Large intestine (tissue), 12 donors: ENCODE results near the gene TMEM258. TPM values are rescaled to one million over a fixed set of nuclear protein-coding genes. Genes with fewer than 3 reads are reported as not detected.

Experiments used
- DNase-seq, 2 donors: peaks; one replicate each; pipeline versions ENCODE4 v3.0.0 to v3.0.0-alpha.2; 2013
- H3K27ac ChIP-seq: one replicate; pipeline ENCODE4 v1.5.1; 2013; ENCODE audit warnings: low read length
- H3K27me3 ChIP-seq: 2 replicates; pipeline ENCODE4 v1.6.1; 2013; ENCODE audit warnings: low read length; ENCODE audit not compliant: control insufficient read depth, insufficient read depth
- H3K36me3 ChIP-seq: 2 replicates; pipeline ENCODE4 v1.6.1; 2013; ENCODE audit warnings: low read length; ENCODE audit not compliant: control insufficient read depth, insufficient read depth
- H3K4me1 ChIP-seq: one replicate; pipeline ENCODE4 v1.6.1; 2013; ENCODE audit warnings: low read length; ENCODE audit not compliant: control insufficient read depth, insufficient read depth
- H3K4me3 ChIP-seq: one replicate; pipeline ENCODE4 v1.5.1; 2013; ENCODE audit warnings: low read length
- H3K9me3 ChIP-seq: one replicate; pipeline ENCODE4 v1.6.1; 2013; ENCODE audit warnings: mild to moderate bottlenecking, low read depth, low read length, moderate library complexity; ENCODE audit not compliant: control insufficient read depth
- WGBS: methylation state at CpG from one replicate; pipeline ENCODE4 v1.1.5; 2013; ENCODE audit warnings: low lambda C conversion rate; ENCODE audit not compliant: insufficient coverage; 5-methylcytosine and 5-hydroxymethylcytosine counted together
- long read RNA-seq, 11 donors: transcript quantifications; one replicate each; lab custom pipeline, GENCODE V29; 2026
- polyA plus RNA-seq: library from polyadenylated mRNA; unstranded; fragments of 120-200 nt; gene quantifications from one replicate; pipeline ENCODE4 v1.2.1, GENCODE V29; 2013

TMEM258 gene
- 189 TPM for polyA plus RNA-seq
- long read RNA-seq, donor 1, transcript TMEM258-204 (4 exons, 575 nt), result major isoform, 89 of 122 reads
- long read RNA-seq, donor 1, partial matches to known transcripts, result 33 of 122 reads
- long read RNA-seq, donor 1, other reads (novel, unspliced or antisense), result 0 of 122 reads
- long read RNA-seq, donor 2, transcript TMEM258-204 (4 exons, 575 nt), result major isoform, 154 of 228 reads
- long read RNA-seq, donor 2, partial matches to known transcripts, result 73 of 228 reads
- long read RNA-seq, donor 2, other reads (novel, unspliced or antisense), result 0 of 228 reads
- long read RNA-seq, donor 3, result 0 reads
- long read RNA-seq, donor 4, transcript TMEM258-204 (4 exons, 575 nt), result major isoform, 29 of 30 reads
- long read RNA-seq, donor 4, partial matches to known transcripts, result 0 of 30 reads
- long read RNA-seq, donor 4, other reads (novel, unspliced or antisense), result 0 of 30 reads
- long read RNA-seq, donor 5, transcript TMEM258-204 (4 exons, 575 nt), result major isoform, 103 of 126 reads
- long read RNA-seq, donor 5, partial matches to known transcripts, result 20 of 126 reads
- long read RNA-seq, donor 5, other reads (novel, unspliced or antisense), result 0 of 126 reads
- long read RNA-seq, donor 6, transcript TMEM258-204 (4 exons, 575 nt), result major isoform, 150 of 204 reads
- long read RNA-seq, donor 6, partial matches to known transcripts, result 51 of 204 reads
- long read RNA-seq, donor 6, other reads (novel, unspliced or antisense), result 0 of 204 reads
- long read RNA-seq, donor 7, transcript TMEM258-204 (4 exons, 575 nt), result major isoform, 99 of 166 reads
- long read RNA-seq, donor 7, partial matches to known transcripts, result 65 of 166 reads
- long read RNA-seq, donor 7, other reads (novel, unspliced or antisense), result 0 of 166 reads
- long read RNA-seq, donor 8, transcript TMEM258-204 (4 exons, 575 nt), result major isoform, 276 of 354 reads
- long read RNA-seq, donor 8, partial matches to known transcripts, result 73 of 354 reads
- long read RNA-seq, donor 8, other reads (novel, unspliced or antisense), result 0 of 354 reads
- long read RNA-seq, donor 9, transcript TMEM258-204 (4 exons, 575 nt), result major isoform, 227 of 318 reads
- long read RNA-seq, donor 9, partial matches to known transcripts, result 91 of 318 reads
- long read RNA-seq, donor 9, other reads (novel, unspliced or antisense), result 0 of 318 reads
- long read RNA-seq, donor 10, transcript TMEM258-204 (4 exons, 575 nt), result major isoform, 188 of 242 reads
- long read RNA-seq, donor 10, partial matches to known transcripts, result 53 of 242 reads
- long read RNA-seq, donor 10, other reads (novel, unspliced or antisense), result 0 of 242 reads
- long read RNA-seq, donor 11, transcript TMEM258-204 (4 exons, 575 nt), result major isoform, 148 of 181 reads
- long read RNA-seq, donor 11, partial matches to known transcripts, result 33 of 181 reads
- long read RNA-seq, donor 11, other reads (novel, unspliced or antisense), result 0 of 181 reads

DNA sequence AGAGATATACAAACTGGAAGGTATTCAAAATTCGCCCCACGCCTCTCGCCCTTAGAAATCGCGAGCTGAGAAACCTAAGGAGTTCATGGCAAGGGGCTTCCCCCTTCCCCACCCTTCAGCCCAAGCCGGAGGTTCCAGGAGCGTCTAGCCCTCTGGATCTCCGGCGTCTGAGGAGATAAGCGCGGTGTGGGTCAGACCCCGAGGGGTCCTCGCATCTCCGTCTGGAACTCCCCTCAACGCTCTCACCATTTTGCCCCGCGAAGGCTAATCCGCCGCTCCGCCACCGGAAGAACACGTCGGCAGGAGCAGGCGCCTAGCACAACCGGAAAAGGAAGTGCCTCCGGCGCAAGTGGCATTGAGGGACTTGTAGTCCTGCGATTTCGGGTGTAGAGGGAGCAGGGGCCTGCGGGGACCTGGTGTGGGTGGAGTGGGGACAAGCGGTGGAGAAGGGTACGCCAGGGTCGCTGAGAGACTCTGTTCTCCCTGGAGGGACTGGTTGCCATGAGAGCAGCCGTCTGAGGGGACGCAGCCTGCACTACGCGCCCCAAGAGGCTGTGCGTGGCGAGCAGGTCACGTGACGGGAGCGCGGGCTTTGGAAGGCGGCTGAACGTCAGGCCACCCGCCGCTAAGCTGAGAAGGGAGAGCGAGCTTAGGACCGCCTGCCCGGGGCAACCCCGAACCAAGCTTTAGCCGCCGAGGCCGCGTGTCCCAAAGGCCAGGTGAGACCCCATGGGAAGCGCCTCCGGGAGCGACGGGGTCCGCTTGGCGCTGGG is at the start of gene TMEM258, which contains the start of gene FEN1:
TMEM258 (minus strand) TSS at position 290 of the 773 bp plus-strand sequence; CDS start at position 249, 41 bp downstream.
FEN1 (plus strand) TSS at position 602 of the 773 bp plus-strand sequence. CDS start 2,451 bp downstream, outside the sequence.
- DNase-seq, result peak; percentile 86 to 98
- Histone ChIP-seq H3K36me3 (peaks cover 41% of the 10 kb centered on the region), H3K4me3 (peak within 1 kb of the TSS; percentile 91), H3K27me3 (no peaks in the 10 kb centered on the region), H3K9me3 (peaks cover 3% of the 10 kb centered on the region), H3K4me1 (peaks cover 12% of the 10 kb centered on the region), H3K27ac (peak within 1 kb of the TSS; percentile 91)
- WGBS, result no CpG with 5 or more reads among the region's 61 CpGs

DNA sequence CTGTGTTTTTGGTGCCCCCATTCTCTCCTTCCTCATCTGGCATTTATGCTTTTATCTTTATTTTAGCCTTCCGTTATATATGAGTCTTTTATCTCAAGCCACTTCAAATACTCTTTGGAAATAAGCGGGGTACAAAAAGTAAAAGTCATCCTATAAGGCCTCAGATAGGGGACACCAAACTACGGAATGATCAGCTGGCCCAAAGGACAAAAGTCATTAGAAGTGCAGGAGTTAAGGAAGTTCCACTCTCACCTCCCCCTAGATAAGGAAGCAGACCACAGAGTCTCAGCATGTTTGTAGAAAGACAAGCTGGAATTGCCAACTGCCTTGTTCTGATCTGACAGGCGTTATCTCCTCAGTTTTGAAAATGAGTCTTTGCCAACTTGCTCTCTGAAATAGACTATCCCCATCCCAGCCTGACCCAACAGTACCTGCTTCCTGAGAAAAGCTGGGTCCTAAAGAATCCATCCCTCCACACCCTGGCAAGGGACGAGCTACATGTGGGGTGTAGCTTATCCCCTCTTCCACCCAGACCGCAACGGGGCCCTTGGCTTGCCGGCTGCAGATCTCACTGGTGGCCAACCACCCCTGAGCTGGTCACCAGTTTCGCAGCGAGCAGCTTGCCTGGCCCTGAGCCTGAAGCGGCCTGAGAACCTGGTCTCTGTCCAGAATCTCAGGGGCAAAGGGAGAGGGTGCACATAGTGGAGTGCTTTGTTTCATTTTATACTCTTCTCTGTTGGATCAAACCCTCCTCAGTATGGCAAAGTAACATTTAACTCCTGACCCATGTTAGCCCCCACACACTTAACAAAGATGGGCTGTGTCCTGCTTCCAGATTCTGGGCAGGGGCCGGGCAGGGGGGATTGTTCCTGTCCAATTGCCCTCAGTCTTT is 49.5 kb upstream of the TMEM258 start:
- 42% methylated on average over 3 of the region's 12 CpGs for WGBS
- Histone ChIP-seq H3K4me3 (no peak overlapping the region), H3K27ac (no peak overlapping the region), H3K4me1 (no peaks in the 10 kb centered on the region), H3K27me3 (no peaks in the 10 kb centered on the region), H3K9me3 (no peaks in the 10 kb centered on the region), H3K36me3 (peaks cover 18% of the 10 kb centered on the region)
- DNase-seq, result no peak

DNA sequence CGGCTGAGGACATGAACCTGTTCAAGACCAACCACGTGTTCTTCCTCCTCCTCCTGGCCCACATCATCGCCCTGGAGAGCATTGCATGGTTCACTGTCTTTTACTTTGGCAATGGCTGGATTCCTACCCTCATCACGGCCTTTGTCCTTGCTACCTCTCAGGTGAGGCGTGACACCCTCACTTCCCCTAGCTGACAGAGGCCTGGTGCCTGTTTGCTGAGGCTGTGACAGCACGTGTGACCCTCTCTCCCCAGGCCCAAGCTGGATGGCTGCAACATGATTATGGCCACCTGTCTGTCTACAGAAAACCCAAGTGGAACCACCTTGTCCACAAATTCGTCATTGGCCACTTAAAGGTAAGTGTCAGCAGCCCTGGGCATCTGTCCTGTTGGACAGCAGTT is 48.0 kb upstream of the TMEM258 start:
- H3K36me3 ChIP-seq, result peaks cover 18% of the 10 kb centered on the region
- no peak overlapping the region for H3K4me3 ChIP-seq
- WGBS, result no CpG with 5 or more reads among the region's 7 CpGs
- DNase-seq, result no peak
- no peaks in the 10 kb centered on the region for H3K4me1 ChIP-seq
- no peak overlapping the region for H3K27ac ChIP-seq
- no peaks in the 10 kb centered on the region for H3K27me3 ChIP-seq
- no peaks in the 10 kb centered on the region for H3K9me3 ChIP-seq

DNA sequence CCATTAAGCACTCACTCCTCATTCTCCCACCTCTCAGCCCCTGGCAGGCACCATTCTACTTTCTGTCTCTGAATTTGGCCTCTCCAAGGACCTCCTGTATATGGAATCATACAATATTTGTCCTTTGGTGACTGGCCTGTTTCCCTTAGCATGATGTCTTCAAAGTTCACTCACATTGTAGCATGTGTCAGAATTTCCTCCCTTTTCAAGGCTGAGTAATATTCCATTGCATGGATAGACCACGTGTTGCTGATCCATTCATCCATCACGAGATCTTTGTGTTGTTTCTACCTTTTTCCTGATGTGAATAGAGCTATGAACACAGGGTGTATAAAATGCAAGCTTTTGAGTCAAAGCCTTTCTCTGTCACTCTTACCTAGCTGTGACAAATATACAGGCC is 47.3 kb upstream of the TMEM258 start:
- Histone ChIP-seq H3K9me3 (no peaks in the 10 kb centered on the region), H3K27me3 (no peaks in the 10 kb centered on the region), H3K4me1 (no peaks in the 10 kb centered on the region), H3K36me3 (peaks cover 16% of the 10 kb centered on the region), H3K27ac (no peak overlapping the region), H3K4me3 (no peak overlapping the region)
- WGBS, result no CpG with 5 or more reads among the region's 2 CpGs
- DNase-seq, result no peak

DNA sequence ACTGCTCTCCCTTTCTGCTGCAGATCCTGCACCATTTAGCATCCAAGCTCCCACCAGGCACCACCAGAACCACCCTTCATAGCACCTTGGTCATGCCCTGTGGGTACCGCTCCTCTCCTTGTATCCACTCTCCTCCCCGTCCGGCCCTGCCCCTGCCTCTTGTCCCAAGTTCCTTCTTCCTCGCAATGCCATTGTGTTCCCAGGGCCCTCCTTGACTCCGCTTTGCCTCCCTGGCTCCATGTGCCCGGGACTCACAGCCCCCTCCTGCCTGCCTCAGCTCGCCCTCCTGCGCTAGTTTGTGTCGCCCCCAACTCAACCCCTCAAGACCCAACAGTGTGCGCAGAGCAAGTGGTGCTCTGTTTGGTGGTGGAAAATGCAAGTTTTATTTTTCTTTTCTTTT is 46.5 kb upstream of the TMEM258 start:
- H3K27me3 ChIP-seq, result no peaks in the 10 kb centered on the region
- H3K4me1 ChIP-seq, result no peaks in the 10 kb centered on the region
- no peak overlapping the region for H3K4me3 ChIP-seq
- WGBS, result 80% methylated on average over 1 of the region's 10 CpGs
- DNase-seq, result no peak
- H3K9me3 ChIP-seq, result no peaks in the 10 kb centered on the region
- H3K27ac ChIP-seq, result no peak overlapping the region
- peaks cover 16% of the 10 kb centered on the region for H3K36me3 ChIP-seq

DNA sequence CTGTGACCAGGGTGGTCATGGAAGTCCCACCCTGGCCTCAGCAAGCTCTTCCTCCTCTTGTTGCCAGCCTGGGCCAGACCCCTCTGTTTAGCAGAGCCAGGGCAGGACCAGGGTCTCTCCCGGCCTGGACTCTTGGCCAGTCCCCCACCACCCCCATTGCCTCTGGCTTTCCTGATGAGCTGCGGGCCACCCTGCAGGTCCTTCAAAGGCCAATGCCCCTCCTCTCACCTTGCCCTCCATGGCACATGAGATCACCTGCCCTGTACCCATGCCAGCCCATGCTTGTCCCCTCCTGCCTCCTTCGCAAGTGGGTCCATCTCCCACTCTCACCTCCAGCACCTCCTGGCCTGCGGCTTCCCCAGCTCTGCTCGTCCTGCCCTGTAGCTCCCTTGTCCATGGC is 46.1 kb upstream of the TMEM258 start:
- no peak overlapping the region for H3K27ac ChIP-seq
- no peaks in the 10 kb centered on the region for H3K4me1 ChIP-seq
- 100% methylated on average over 1 of the region's 5 CpGs for WGBS
- peaks cover 16% of the 10 kb centered on the region for H3K36me3 ChIP-seq
- H3K4me3 ChIP-seq, result no peak overlapping the region
- H3K27me3 ChIP-seq, result no peaks in the 10 kb centered on the region
- no peak for DNase-seq
- H3K9me3 ChIP-seq, result no peaks in the 10 kb centered on the region

DNA sequence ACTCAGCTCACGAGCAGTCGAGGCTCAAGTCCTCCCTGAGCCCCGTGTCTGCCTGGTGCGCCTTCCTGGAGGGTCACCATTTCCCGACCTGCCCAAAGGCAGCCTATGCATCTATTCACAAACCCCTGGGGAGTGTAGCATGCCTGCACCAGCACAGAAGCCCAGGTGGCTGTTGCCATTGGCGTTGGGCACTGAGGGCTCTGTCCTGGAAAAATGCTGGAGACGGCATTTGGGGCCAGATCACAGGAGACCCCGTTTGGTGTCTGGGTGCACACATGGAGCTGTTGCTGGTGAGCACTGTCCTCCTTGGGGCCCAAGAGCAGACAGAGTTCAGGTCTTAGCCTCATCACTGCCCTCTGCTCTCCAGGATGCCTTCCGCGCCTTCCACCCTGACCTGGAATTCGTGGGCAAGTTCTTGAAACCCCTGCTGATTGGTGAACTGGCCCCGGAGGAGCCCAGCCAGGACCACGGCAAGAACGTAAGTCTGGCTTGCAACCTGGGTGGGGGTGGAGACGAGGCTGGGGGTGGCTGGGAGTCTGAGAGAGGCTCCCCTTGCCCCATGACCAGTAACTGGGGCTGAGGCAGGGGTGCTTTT is 45.1 kb upstream of the TMEM258 start:
- Histone ChIP-seq H3K36me3 (peaks cover 14% of the 10 kb centered on the region), H3K27me3 (peaks cover 3% of the 10 kb centered on the region)
- no CpG with 5 or more reads among the region's 15 CpGs for whole genome bisulfite sequencing

DNA sequence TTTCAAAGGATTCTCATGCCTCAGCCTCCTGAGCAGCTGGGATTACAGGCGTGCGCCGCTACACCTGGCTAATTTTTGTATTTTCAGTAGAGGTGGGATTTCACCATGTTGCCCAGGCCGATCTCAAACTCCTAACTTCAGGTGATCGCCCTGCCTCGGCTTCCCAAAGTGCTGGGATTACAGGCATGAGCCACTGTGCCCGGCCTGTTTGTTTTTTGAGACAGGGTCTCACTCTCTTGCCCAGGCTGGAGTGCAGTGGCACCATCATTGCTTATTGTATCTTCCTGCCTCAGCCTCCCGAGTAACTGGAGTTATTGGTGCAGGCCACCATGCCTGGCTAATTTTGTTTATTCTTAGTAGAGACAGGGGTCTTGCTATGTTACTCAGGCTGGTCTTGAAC is 43.8 kb upstream of the TMEM258 start:
- no peaks in the 10 kb centered on the region for H3K4me1 ChIP-seq
- no peaks in the 10 kb centered on the region for H3K9me3 ChIP-seq
- no peak overlapping the region for H3K27ac ChIP-seq
- H3K36me3 ChIP-seq, result peaks cover 3% of the 10 kb centered on the region
- H3K27me3 ChIP-seq, result peaks cover 6% of the 10 kb centered on the region
- no peak for DNase-seq
- WGBS, result no CpG with 5 or more reads among the region's 8 CpGs
- no peak overlapping the region for H3K4me3 ChIP-seq

More for the DNA sequence above, 45.1 kb upstream of the TMEM258 start:
- H3K9me3 ChIP-seq, result no peaks in the 10 kb centered on the region
- H3K4me3 ChIP-seq, result no peak overlapping the region
- DNase-seq, result no peak
- no peak overlapping the region for H3K27ac ChIP-seq
- no peaks in the 10 kb centered on the region for H3K4me1 ChIP-seq
